AG20443 (cell line): ENCODE measurements around the gene OSBPL10.
"Not testable (repeated sequence)": the region's sequence is repeated elsewhere in the genome, so short reads cannot be mapped to it uniquely, and the experiment has no call there.

ENCODE experiments used
- DNase-seq: peaks from one replicate; pipeline ENCODE4 v3.0.0; 2012; ENCODE audit warnings: low spot score, mixed read lengths

The OSBPL10 gene

GRCh38 chr3:31890742-31891469, 90.2 kb downstream of the OSBPL10 start:
- no peak for DNase-seq

- no peak for DNase-seq
Measured at GRCh38 chr3:31890007-31890406, 91.1 kb downstream of the OSBPL10 start.

DNA sequence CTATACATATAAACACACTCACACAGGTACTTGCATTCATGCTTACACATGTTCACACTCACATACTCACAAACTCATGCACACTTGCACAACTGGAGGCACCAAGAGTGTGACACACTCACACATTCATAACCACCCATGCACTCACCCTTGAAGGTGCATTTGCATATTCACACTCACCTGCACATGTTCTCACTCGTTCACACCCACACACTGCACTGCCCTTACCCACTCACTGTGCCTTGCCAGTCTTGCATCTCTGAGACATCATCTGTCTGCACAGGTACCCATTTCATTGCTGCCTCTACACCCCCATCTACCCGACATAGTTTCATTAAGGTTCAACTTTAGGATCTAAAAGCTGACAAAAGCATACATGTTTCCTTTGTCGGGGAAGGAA, 95.8 kb downstream of the OSBPL10 start:
- DNase-seq = no peak

DNA sequence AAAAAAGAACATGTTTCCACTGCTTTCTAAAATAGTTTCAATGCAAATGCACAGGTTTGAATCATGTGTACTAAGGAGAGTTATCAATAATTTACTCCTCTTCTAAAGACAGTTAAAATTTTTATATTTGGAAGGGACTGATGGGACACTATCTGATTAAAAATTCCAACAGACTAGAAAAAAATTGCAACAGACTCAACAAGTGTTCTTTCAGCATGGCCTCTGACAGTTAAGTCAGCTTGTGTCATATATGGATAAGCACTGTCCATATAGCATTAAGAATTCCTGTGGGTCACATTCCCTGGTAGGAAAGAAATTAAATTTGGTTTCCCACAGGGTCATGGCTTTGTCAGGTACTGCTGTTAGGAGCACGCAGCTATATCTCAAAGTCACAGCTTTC, 96.8 kb downstream of the OSBPL10 start:
- no peak for DNase-seq

DNA sequence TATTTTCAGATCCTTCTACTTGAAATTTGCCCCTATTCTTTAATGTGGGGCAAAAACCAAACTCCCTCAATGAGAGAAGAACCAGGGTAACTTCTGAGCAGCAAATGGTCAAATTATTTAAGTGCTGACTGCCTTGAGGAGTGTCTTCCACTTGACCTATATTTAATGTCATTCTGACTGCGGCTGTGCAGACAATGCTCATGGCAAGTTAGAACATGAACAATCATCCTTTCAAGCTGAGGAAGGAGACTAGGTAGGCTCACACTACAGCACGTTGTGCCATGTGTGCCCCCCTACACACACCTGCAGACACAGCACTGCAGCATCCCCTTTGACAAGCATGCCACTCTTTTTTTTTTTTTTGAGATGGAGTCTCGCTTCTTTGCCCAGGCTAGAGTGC, 98.2 kb downstream of the OSBPL10 start:
- DNase-seq = no peak

DNA sequence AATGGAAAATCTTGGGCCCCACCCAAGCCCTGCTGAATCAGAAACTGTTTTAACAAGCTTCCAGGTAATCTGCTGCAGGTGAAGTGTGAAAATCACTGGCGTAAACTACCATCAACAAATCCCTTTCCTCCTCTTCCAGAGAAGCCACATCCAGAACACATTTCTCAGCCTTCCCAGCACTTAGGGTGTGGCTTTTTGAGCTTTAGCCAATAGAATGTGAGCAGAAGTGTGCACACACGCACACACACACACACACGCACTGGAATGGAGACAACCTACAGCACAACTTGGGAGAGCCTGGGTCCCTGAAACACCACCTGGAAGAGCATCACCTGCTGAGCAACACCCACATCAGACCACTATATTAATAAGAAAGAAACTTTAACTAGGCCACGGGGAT, 98.6 kb downstream of the OSBPL10 start:
- DNase-seq = no peak

DNA sequence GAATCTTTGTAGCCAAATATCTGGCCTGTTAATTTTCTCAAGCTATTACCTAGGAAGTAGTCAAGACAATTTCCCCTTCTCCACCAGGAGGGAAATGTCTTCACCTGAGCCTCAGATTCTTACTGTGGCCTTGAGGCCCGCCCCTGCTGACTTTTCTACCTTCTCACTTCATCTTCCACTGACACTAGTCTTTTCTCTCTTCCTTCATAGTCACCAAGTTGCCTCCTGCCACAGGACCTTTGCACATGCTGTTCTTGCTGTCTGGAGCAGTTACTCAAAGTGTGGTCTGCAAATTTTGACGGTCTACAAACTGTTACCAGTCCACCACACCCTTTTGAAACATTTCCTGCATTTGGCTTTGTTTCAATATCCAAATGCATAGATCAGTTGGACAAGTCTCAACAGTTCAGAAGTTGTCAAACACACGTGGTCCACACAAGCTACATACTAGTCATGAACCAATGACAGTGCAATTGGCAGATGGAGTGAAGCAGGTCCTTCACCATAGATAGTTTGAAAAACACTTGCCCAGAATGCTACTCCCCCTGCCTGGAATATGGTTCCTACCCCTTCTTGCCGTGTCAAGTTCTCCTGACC, 100.5 kb downstream of the OSBPL10 start:
- DNase-seq = no peak

DNA sequence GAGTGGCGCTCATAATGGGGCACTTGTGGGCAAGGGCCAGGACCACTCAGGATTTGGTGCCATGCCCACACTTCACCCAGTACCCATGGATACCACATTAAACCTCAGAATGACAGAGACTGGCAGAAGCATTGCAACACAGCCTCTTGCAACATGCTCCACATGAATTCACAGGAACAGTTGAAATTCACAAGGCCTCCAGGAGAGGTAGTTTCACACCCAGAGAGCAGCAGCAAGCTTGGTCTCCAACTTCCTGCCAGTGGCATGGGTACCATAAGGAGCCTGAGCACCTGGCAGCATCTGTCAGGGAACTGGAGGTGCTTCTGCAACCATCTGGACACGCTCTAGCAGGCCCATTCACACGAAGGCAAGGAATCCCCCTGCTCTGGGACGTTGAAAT, 101.0 kb downstream of the OSBPL10 start:
- DNase-seq = peak; percentile 21

DNA sequence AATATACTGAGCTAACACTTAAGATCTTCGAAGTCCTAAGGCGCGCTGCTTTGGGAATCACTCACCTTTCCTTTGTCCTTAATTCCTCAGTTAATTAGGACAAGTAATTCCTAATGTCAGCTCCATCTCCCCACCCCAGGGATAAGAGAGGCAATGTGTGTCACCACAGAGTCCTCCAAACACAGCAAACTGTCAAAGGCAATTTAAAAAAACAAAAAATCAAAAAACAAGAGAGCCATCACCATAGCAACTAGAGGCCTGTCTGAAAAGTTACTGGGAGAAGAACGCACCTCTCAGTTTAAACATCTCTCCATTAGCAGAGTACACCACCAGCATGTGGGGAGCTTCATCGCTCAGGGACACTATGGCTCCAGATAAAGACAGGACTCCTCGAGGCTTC, 101.7 kb downstream of the OSBPL10 start:
- DNase-seq = no peak

- peak; percentile 38 for DNase-seq
Measured at GRCh38 chr3:31878231-31878838, 102.7 kb downstream of the OSBPL10 start.

GRCh38 chr3:31876331-31876730, 104.7 kb downstream of the OSBPL10 start:
- no peak for DNase-seq

DNA sequence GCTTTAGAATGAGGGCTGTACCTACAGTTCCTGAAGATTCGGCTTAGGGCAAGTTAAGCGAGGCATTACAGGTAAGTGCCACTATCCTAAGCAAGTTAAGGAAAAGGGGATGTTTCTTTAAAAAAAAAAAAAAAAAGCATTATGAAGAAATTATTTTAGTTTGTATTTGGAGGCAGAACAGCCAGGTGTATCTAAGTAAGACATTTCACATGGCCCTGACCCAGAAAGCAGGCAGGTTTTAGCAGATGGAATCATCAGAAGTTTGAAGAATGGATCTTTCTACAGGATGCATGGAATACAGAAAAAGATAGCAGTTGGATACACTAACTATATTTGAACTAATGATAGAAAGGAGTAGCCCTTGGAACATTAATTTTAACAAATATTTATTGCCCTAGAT, 105.6 kb downstream of the OSBPL10 start:
- DNase-seq = no peak

- DNase-seq = no peak
Measured at GRCh38 chr3:31873254-31873820, 107.7 kb downstream of the OSBPL10 start.

- DNase-seq = no peak
Measured at GRCh38 chr3:31871939-31872507, 109.0 kb downstream of the OSBPL10 start.

DNA sequence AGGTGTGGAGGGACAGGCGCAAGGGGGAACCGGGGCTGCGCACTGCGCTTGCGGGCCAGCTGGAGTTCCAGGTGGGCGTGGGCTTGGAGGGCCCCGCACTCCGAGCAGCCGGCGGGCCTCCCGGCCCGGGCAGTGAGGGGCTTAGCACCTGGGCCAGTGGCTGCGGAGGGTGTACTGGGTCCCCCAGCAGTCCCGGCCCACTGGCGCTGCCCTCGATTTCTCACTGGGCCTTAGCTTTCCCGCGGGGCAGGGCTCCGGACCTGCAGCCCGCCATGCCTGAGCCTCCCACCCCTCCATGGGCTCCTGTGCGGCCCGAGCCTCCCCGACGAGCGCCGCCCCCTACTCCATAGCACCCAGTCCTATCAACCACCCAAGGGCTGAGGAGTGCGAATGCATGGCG, 111.0 kb downstream of the OSBPL10 start:
- not testable (repeated sequence) for DNase-seq

- no peak for DNase-seq
Measured at GRCh38 chr3:31868236-31868635, 112.8 kb downstream of the OSBPL10 start.

- DNase-seq = no peak
Measured at GRCh38 chr3:31862666-31863279, 118.3 kb downstream of the OSBPL10 start.

GRCh38 chr3:31861826-31862225, 119.2 kb downstream of the OSBPL10 start:
- DNase-seq = no peak

GRCh38 chr3:31860642-31861041, 120.4 kb downstream of the OSBPL10 start:
- DNase-seq = not testable (repeated sequence)

DNA sequence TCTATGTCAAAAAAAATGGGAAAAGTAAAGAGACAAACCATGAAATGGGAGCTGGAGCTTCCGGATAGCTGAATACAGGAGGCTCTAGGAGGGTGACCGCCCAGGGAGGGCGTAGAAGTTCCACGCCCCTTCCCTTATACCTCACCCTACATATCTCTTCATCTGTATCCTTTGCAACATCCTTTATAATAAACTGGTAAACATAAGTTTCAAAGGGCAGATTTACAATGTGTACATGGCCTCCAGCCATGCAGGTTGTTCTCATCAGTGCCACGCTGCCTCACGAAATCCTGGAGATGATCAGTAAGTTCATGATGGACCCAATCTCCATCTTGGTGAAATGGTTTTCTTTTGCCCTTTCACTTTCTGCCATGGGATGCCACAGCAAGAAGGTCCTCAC, 121.8 kb downstream of the OSBPL10 start:
- DNase-seq = no peak

GRCh38 chr3:31858439-31858838, 122.6 kb downstream of the OSBPL10 start:
- no peak for DNase-seq

GRCh38 chr3:31853580-31853979, 127.5 kb downstream of the OSBPL10 start:
- no peak for DNase-seq
